ENCODE data around the gene IL36RN. TPM values are rescaled to one million over a fixed set of nuclear protein-coding genes. Genes with fewer than 3 reads are reported as not detected.
A peak's percentile ranks its signal among the peaks of the same experiment; 100 is the strongest.

The IL36RN gene
- total RNA-seq, 1 experiment from 2014 or later: 1.7 TPM

DNA sequence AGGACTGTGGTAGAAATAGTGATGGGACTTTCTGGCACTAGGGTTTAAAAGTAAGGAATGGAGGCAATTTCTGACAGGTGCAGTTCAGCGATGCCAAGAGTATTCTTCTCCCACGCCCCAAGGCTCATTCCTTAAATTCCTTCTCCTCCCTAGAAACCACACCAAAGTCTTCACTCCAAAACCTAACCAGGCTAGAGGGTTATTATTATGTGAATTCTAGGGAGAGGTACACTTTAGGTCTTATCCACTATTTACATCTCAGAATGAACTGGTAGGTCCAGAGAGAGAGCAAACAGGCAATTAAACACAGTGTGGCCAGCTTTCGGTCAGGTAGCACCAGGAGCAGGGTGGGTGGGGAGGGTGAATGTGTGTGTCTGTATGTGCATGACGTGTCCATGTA is 20.1 kb downstream of the IL36RN start:
- peak; percentile 64 to 97 for DNase-seq
- peaks cover 66% of the 10 kb centered on the region for H3K4me1 ChIP-seq (replicated peaks; ENCODE audit: insufficient read depth)
- peak overlapping the region; percentile 46; the same call in 1 of the 2 replicates for H3K4me3 ChIP-seq
- BruUV-seq (replicated peaks): no TSS peak
- H4K20me1 ChIP-seq (ENCODE audit: insufficient read depth): no peaks in the 10 kb centered on the region
- TF ChIP-seq, protein P1, sequence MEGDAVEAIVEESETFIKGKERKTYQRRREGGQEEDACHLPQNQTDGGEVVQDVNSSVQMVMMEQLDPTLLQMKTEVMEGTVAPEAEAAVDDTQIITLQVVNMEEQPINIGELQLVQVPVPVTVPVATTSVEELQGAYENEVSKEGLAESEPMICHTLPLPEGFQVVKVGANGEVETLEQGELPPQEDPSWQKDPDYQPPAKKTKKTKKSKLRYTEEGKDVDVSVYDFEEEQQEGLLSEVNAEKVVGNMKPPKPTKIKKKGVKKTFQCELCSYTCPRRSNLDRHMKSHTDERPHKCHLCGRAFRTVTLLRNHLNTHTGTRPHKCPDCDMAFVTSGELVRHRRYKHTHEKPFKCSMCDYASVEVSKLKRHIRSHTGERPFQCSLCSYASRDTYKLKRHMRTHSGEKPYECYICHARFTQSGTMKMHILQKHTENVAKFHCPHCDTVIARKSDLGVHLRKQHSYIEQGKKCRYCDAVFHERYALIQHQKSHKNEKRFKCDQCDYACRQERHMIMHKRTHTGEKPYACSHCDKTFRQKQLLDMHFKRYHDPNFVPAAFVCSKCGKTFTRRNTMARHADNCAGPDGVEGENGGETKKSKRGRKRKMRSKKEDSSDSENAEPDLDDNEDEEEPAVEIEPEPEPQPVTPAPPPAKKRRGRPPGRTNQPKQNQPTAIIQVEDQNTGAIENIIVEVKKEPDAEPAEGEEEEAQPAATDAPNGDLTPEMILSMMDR (conservative IDR thresholded peaks at IDR 0.05): no peak
- no peak for TF ChIP-seq EZH2 (IDR thresholded peaks at IDR 0.05; ENCODE audit: low read depth)
- no peaks in the 10 kb centered on the region; the same call in 1 of the 2 replicates for H3K36me3 ChIP-seq (ENCODE audit: low read depth)
- H3K27me3 ChIP-seq (ENCODE audit: insufficient read depth, low read depth): no peaks in the 10 kb centered on the region
- intact Hi-C loops (cut with micrococcal nuclease; ENCODE audit: unreplicated experiment): loop anchor here (1.0 to 10.0 kb wide), 7 partner anchors 67 to 434 kb away; partner anchors contain the start of gene SLC20A1
- H2AFZ ChIP-seq: no peak overlapping the region
- no peaks in the 10 kb centered on the region for H3K9me2 ChIP-seq (ENCODE audit: insufficient read depth)
- H3K27ac ChIP-seq: peak overlapping the region; percentile 100
- H3F3A ChIP-seq (ENCODE audit: insufficient read depth, low read depth): peaks cover 54% of the 10 kb centered on the region
- CTCF ChIA-PET: interaction anchor here (0.6 to 2.0 kb wide), 4 partner anchors 11 to 125 kb away, joined by 3 to 20 read pairs (median 8); no protein-coding TSS in a partner anchor
- POLR2A ChIA-PET (ENCODE audit: unreplicated experiment): interaction anchor here (0.6 kb wide), 2 partner anchors 77 to 138 kb away, joined by 3 to 11 read pairs; no protein-coding TSS in a partner anchor
- no peaks in the 10 kb centered on the region for H3K9me3 ChIP-seq (ENCODE audit: insufficient read depth, low read depth)
- peak overlapping the region; percentile 83 for H3K4me2 ChIP-seq
- no peaks in the 10 kb centered on the region for H3K79me2 ChIP-seq (ENCODE audit: low read depth)

DNA sequence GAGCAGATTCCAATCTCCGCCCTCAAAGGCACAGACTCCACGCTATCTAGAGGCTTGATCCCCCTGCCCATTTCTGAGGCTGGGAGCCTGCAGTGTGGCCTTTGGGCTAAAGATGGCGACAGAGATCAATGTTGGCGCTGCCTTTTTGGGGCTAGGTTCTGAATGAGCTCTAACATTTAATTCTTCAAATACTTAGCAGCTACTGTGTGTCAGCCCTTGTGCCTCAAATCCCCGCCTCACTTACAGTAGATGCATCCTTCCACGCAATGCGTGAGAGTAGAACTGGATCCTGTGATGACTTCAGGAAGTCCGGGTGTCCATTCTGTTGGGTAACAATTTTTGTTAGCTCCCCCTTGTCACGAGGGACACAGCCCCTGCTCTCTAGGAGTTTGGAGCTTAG is 21.1 kb downstream of the IL36RN start:
- H2AFZ ChIP-seq: peak overlapping the region; percentile 61
- no TSS peak for BruUV-seq (replicated peaks)

DNA sequence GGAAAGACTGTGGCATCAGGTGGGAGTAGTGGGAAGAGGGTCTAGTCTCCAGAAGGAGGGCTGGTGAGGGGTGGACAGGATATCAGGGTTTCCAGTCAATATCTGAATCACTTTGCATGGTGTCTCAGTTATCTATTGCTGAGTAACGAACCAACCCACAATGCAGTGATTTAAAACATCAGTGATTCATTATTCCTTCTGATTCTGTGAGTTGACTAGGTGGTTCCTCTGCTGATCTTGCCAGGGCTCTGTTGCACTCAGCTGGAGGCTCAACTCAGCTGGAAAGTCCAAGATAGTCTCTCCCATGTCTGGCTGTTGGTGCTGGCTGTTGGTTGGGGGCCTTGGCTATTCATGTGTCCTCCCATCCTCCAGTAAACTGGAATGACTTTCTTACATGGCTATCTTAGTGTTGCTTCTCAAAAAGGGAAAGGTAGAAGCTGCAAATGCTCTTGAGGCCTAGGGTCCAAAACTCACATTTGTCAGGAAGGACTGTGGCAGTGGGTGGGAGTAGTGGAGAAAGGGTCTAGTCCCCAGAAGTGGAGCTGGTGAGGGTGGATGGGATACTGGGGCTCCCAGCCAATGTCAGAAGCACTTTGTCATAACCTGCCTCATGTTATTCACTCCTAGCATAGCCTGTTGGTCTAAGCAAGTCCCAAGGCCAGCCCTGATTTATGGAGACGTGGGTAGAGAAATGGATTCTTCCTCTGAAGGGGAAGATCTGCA is 22.7 kb downstream of the IL36RN start:
- no peaks in the 10 kb centered on the region for H4K20me1 ChIP-seq (ENCODE audit: insufficient read depth)
- H3K27me3 ChIP-seq (ENCODE audit: insufficient read depth, low read depth): no peaks in the 10 kb centered on the region
- no peaks in the 10 kb centered on the region; the same call in 1 of the 2 replicates for H3K36me3 ChIP-seq (ENCODE audit: low read depth)
- no peak overlapping the region for H2AFZ ChIP-seq
- peaks cover 42% of the 10 kb centered on the region for H3K4me1 ChIP-seq (replicated peaks; ENCODE audit: insufficient read depth)
- no peak overlapping the region for H3K4me3 ChIP-seq
- BruUV-seq (replicated peaks): no TSS peak
- no peak overlapping the region for H3K4me2 ChIP-seq
- TF ChIP-seq EZH2 (IDR thresholded peaks at IDR 0.05; ENCODE audit: low read depth): no peak
- TF ChIP-seq, protein P1 (conservative IDR thresholded peaks at IDR 0.05): no peak
- intact Hi-C loops (cut with micrococcal nuclease; ENCODE audit: unreplicated experiment): loop anchor here (2.0 to 5.0 kb wide), 2 partner anchors 167 to 311 kb away; no protein-coding TSS in a partner anchor
- DNase-seq: no peak
- no peaks in the 10 kb centered on the region for H3K9me2 ChIP-seq (ENCODE audit: insufficient read depth)
- H3F3A ChIP-seq (ENCODE audit: insufficient read depth, low read depth): peaks cover 42% of the 10 kb centered on the region
- ChIA-PET POLR2A (ENCODE audit: unreplicated experiment) (no interaction called here), CTCF (no interaction called here)
- no peak overlapping the region for H3K27ac ChIP-seq
- H3K79me2 ChIP-seq (ENCODE audit: low read depth): no peaks in the 10 kb centered on the region
- H3K9me3 ChIP-seq (ENCODE audit: insufficient read depth, low read depth): no peaks in the 10 kb centered on the region

More for the DNA sequence above, 21.1 kb downstream of the IL36RN start:
- Histone ChIP-seq H3K9me2 (ENCODE audit: insufficient read depth) (no peaks in the 10 kb centered on the region), H3K27me3 (ENCODE audit: insufficient read depth, low read depth) (no peaks in the 10 kb centered on the region), H3K4me3 (peak overlapping the region; percentile 48; the same call in 1 of the 2 replicates), H3K27ac (peak overlapping the region; percentile 100), H3K79me2 (ENCODE audit: low read depth) (no peaks in the 10 kb centered on the region), H3K9me3 (ENCODE audit: insufficient read depth, low read depth) (no peaks in the 10 kb centered on the region), H3K4me2 (peak overlapping the region; percentile 83), H3K4me1 (replicated peaks; ENCODE audit: insufficient read depth) (peaks cover 57% of the 10 kb centered on the region), H3K36me3 (ENCODE audit: low read depth) (no peaks in the 10 kb centered on the region; the same call in 1 of the 2 replicates), H4K20me1 (ENCODE audit: insufficient read depth) (no peaks in the 10 kb centered on the region), H3F3A (ENCODE audit: insufficient read depth, low read depth) (peaks cover 54% of the 10 kb centered on the region)
- peak in 1 of 2 experiments; percentile 63 for DNase-seq
- intact Hi-C loops (cut with micrococcal nuclease; ENCODE audit: unreplicated experiment): loop anchor here (1.0 to 5.0 kb wide), 3 partner anchors 57 to 312 kb away; no protein-coding TSS in a partner anchor
- ChIA-PET CTCF (interaction anchor here (0.6 to 2.0 kb wide), 19 partner anchors 8 to 291 kb away, joined by 3 to 20 read pairs (median 4); partner anchors contain the start of gene IL1F10), POLR2A (ENCODE audit: unreplicated experiment) (interaction anchor here (0.6 to 1.0 kb wide), 3 partner anchors 44 to 806 kb away, joined by 3 to 6 read pairs (median 5); no protein-coding TSS in a partner anchor)
- TF ChIP-seq EZH2 (IDR thresholded peaks at IDR 0.05; ENCODE audit: low read depth): no peak
- TF ChIP-seq, protein P1 (conservative IDR thresholded peaks at IDR 0.05): peak; percentile 80
